SK-N-MC (cell line): ENCODE results near the gene KRTAP8-1.

ENCODE experiments used
- EZH2 ChIP-seq: fragments of 200-600 bp; sonication (generic); IDR thresholded peaks from one replicate; pipeline ENCODE4 v1.6.1; 2017; ENCODE audit warnings: antibody characterized with exemption
- POLR2AphosphoS5 ChIP-seq: IDR thresholded peaks from 2 replicates; pipeline ENCODE4 v1.6.1; 2012; ENCODE audit warnings: mild to moderate bottlenecking, low read depth, low read length, borderline replicate concordance

DNA sequence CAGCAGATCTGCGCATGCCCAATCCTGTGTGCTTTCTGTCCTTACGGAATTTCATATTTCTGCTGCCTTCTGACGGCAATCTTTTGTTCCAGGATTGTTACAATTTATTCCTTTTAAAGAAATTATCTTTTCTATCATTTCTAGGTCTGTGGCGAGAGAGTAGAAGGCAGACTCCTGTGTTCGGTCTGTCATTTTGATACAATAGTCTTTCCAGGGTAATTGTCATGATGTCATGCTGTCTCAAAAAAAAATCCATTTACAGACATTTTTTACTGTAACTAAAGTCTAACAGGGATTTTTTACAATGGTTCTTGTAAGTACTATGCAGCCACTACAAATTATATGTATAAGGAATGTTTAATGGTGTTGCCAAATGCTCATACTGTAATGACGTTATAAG lies 25.5 kb upstream of the KRTAP8-1 start:
- TF ChIP-seq POLR2AphosphoS5 (no peak), EZH2 (no peak)
